Skeletal muscle cell (primary cell): Measurements from ENCODE around the gene RAB5IF.
"Not testable (repeated sequence)": the region's sequence is repeated elsewhere in the genome, so short reads cannot be mapped to it uniquely, and the experiment has no call there.

Experiments
- DNase-seq: peaks from one replicate; pipeline ENCODE4 v3.0.0-alpha.2; 2010; ENCODE audit warnings: low read depth
- H3K4me3 ChIP-seq: 2 replicates; pipeline ENCODE4 v1.5.1; 2011; ENCODE audit warnings: low read depth, mild to moderate bottlenecking, control low read depth, low read length, moderate library complexity

The RAB5IF gene

GRCh38 chr20:36624068-36624943 lies 18.7 kb downstream of the RAB5IF start:
- no peak overlapping the region for H3K4me3 ChIP-seq
- no peak for DNase-seq

GRCh38 chr20:36624944-36625324 lies 19.4 kb downstream of the RAB5IF start:
- no peak for DNase-seq
- no peak overlapping the region for H3K4me3 ChIP-seq

GRCh38 chr20:36628076-36628475 lies 22.5 kb downstream of the RAB5IF start:
- peak; percentile 21 for DNase-seq
- no peak overlapping the region for H3K4me3 ChIP-seq

GRCh38 chr20:36629719-36630681 lies 24.4 kb downstream of the RAB5IF start:
- DNase-seq: no peak
- H3K4me3 ChIP-seq: no peak overlapping the region

- H3K4me3 ChIP-seq: no peak overlapping the region
- DNase-seq: no peak
These were observed 26.1 kb downstream of the RAB5IF start for GRCh38 chr20:36631646-36632045.

- DNase-seq: no peak
- H3K4me3 ChIP-seq: no peak overlapping the region
These were observed 26.5 kb downstream of the RAB5IF start for GRCh38 chr20:36632147-36632486.

- no peak for DNase-seq
- no peak overlapping the region for H3K4me3 ChIP-seq
These were observed 27.1 kb downstream of the RAB5IF start for GRCh38 chr20:36632487-36633284.

- no peak for DNase-seq
- H3K4me3 ChIP-seq: no peak overlapping the region
These were observed 27.8 kb downstream of the RAB5IF start for GRCh38 chr20:36633285-36633772.

- DNase-seq: no peak
- H3K4me3 ChIP-seq: no peak overlapping the region
These were observed 28.8 kb downstream of the RAB5IF start for GRCh38 chr20:36634342-36634741.

- DNase-seq: not testable (repeated sequence)
These were observed 33.4 kb downstream of the RAB5IF start for GRCh38 chr20:36638876-36639400.

GRCh38 chr20:36641506-36641843 lies 35.9 kb downstream of the RAB5IF start:
- H3K4me3 ChIP-seq: no peak overlapping the region
- DNase-seq: no peak

More at GRCh38 chr20:36638876-36639400, 33.4 kb downstream of the RAB5IF start:
- H3K4me3 ChIP-seq: not testable (repeated sequence)

- no peak overlapping the region for H3K4me3 ChIP-seq
- DNase-seq: no peak
These were observed 36.6 kb downstream of the RAB5IF start for GRCh38 chr20:36642136-36642535.

GRCh38 chr20:36644032-36644705 lies 38.6 kb downstream of the RAB5IF start:
- DNase-seq: no peak
- H3K4me3 ChIP-seq: no peak overlapping the region

GRCh38 chr20:36644706-36645095 lies 39.1 kb downstream of the RAB5IF start:
- DNase-seq: no peak
- H3K4me3 ChIP-seq: no peak overlapping the region

GRCh38 chr20:36645353-36645752 lies 39.8 kb downstream of the RAB5IF start:
- DNase-seq: no peak

GRCh38 chr20:36645998-36646397 lies 40.4 kb downstream of the RAB5IF start, which contains the start of gene SLA2:
SLA2 (minus strand) TSS chr20:36646196; CDS start chr20:36641335, 4,861 bp downstream.
- H3K4me3 ChIP-seq: no peak within 1 kb of the TSS

More at GRCh38 chr20:36645353-36645752, 39.8 kb downstream of the RAB5IF start:
- H3K4me3 ChIP-seq: no peak overlapping the region

GRCh38 chr20:36646678-36647077 lies 41.1 kb downstream of the RAB5IF start:
- no peak for DNase-seq
- H3K4me3 ChIP-seq: no peak overlapping the region

More at GRCh38 chr20:36645998-36646397, 40.4 kb downstream of the RAB5IF start, which contains the start of gene SLA2:
- DNase-seq: no peak
